ENCODE results near the gene SENP8.

GRCh38 chr15:72074335-72075060 lies 43.7 kb upstream of the SENP8 start:
- TF ChIP-seq, protein P1, sequence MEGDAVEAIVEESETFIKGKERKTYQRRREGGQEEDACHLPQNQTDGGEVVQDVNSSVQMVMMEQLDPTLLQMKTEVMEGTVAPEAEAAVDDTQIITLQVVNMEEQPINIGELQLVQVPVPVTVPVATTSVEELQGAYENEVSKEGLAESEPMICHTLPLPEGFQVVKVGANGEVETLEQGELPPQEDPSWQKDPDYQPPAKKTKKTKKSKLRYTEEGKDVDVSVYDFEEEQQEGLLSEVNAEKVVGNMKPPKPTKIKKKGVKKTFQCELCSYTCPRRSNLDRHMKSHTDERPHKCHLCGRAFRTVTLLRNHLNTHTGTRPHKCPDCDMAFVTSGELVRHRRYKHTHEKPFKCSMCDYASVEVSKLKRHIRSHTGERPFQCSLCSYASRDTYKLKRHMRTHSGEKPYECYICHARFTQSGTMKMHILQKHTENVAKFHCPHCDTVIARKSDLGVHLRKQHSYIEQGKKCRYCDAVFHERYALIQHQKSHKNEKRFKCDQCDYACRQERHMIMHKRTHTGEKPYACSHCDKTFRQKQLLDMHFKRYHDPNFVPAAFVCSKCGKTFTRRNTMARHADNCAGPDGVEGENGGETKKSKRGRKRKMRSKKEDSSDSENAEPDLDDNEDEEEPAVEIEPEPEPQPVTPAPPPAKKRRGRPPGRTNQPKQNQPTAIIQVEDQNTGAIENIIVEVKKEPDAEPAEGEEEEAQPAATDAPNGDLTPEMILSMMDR (IDR thresholded peaks at IDR 0.05; ENCODE audit: low read depth, low read length, missing input control) = no peak
- TF ChIP-seq TAF1 (conservative IDR thresholded peaks at IDR 0.05) (no peak), RAD21 (IDR thresholded peaks at IDR 0.05) (no peak), JUND (IDR thresholded peaks at IDR 0.05) (no peak), SP1 (IDR thresholded peaks at IDR 0.05) (no peak)
- TF ChIP-seq, protein P2, sequence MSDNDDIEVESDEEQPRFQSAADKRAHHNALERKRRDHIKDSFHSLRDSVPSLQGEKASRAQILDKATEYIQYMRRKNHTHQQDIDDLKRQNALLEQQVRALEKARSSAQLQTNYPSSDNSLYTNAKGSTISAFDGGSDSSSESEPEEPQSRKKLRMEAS (IDR thresholded peaks at IDR 0.05) = no peak
- TF ChIP-seq, protein P3, sequence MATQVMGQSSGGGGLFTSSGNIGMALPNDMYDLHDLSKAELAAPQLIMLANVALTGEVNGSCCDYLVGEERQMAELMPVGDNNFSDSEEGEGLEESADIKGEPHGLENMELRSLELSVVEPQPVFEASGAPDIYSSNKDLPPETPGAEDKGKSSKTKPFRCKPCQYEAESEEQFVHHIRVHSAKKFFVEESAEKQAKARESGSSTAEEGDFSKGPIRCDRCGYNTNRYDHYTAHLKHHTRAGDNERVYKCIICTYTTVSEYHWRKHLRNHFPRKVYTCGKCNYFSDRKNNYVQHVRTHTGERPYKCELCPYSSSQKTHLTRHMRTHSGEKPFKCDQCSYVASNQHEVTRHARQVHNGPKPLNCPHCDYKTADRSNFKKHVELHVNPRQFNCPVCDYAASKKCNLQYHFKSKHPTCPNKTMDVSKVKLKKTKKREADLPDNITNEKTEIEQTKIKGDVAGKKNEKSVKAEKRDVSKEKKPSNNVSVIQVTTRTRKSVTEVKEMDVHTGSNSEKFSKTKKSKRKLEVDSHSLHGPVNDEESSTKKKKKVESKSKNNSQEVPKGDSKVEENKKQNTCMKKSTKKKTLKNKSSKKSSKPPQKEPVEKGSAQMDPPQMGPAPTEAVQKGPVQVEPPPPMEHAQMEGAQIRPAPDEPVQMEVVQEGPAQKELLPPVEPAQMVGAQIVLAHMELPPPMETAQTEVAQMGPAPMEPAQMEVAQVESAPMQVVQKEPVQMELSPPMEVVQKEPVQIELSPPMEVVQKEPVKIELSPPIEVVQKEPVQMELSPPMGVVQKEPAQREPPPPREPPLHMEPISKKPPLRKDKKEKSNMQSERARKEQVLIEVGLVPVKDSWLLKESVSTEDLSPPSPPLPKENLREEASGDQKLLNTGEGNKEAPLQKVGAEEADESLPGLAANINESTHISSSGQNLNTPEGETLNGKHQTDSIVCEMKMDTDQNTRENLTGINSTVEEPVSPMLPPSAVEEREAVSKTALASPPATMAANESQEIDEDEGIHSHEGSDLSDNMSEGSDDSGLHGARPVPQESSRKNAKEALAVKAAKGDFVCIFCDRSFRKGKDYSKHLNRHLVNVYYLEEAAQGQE (IDR thresholded peaks at IDR 0.05) = no peak
